ENCODE results near the gene MT1M. TPM values are rescaled to one million over a fixed set of nuclear protein-coding genes. Genes with fewer than 3 reads are reported as not detected.

The MT1M gene
- total and polyA plus RNA-seq, 2 donors from 2014 or later: 15.3 to 27.9 TPM

- H3K9ac ChIP-seq (ENCODE audit: low read length in 3 of 3): no peak overlapping the region
- H3K27me3 ChIP-seq (ENCODE audit: control insufficient read depth, insufficient read depth, low read length): peaks cover 2% of the 10 kb centered on the region
- H3K36me3 ChIP-seq (ENCODE audit: control insufficient read depth in 2 of 3, insufficient read depth in 3 of 3, low read length in 3 of 3): no peaks in the 10 kb centered on the region
- H3K4me1 ChIP-seq (ENCODE audit: control insufficient read depth in 2 of 3, insufficient read depth in 2 of 3, low read depth in 1 of 3, low read length in 3 of 3): peaks cover 0 to 2% (median 0%) of the 10 kb centered on the region in 3 donors
- DNase-seq (no peak), FAIRE-seq (no peak)
- H3K27ac ChIP-seq (ENCODE audit: low read depth in 2 of 2, low read length in 2 of 2): no peak overlapping the region
- no peaks in the 10 kb centered on the region for H3K9me3 ChIP-seq (ENCODE audit: control insufficient read depth in 2 of 3, insufficient read depth in 1 of 3, low read length in 3 of 3)
- H3K4me3 ChIP-seq (ENCODE audit: low read length in 3 of 3): no peak overlapping the region
- intact Hi-C loops (cut with DNase I): no loop called here
- TF ChIP-seq, protein P1, sequence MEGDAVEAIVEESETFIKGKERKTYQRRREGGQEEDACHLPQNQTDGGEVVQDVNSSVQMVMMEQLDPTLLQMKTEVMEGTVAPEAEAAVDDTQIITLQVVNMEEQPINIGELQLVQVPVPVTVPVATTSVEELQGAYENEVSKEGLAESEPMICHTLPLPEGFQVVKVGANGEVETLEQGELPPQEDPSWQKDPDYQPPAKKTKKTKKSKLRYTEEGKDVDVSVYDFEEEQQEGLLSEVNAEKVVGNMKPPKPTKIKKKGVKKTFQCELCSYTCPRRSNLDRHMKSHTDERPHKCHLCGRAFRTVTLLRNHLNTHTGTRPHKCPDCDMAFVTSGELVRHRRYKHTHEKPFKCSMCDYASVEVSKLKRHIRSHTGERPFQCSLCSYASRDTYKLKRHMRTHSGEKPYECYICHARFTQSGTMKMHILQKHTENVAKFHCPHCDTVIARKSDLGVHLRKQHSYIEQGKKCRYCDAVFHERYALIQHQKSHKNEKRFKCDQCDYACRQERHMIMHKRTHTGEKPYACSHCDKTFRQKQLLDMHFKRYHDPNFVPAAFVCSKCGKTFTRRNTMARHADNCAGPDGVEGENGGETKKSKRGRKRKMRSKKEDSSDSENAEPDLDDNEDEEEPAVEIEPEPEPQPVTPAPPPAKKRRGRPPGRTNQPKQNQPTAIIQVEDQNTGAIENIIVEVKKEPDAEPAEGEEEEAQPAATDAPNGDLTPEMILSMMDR (IDR thresholded peaks at IDR 0.05; ENCODE audit: borderline replicate concordance, extremely low read depth, insufficient read depth): no peak
These were observed 48.2 kb upstream of the MT1M start for GRCh38 chr16:56584276-56584675.

- Histone ChIP-seq H3K9me3 (ENCODE audit: control insufficient read depth in 2 of 3, insufficient read depth in 1 of 3, low read length in 3 of 3) (no peaks in the 10 kb centered on the region), H3K27me3 (ENCODE audit: control insufficient read depth, insufficient read depth, low read length) (peaks cover 7% of the 10 kb centered on the region), H3K27ac (ENCODE audit: low read depth in 2 of 2, low read length in 2 of 2) (no peak overlapping the region), H3K36me3 (ENCODE audit: control insufficient read depth in 2 of 3, insufficient read depth in 3 of 3, low read length in 3 of 3) (no peaks in the 10 kb centered on the region), H3K4me1 (ENCODE audit: control insufficient read depth in 2 of 3, insufficient read depth in 2 of 3, low read depth in 1 of 3, low read length in 3 of 3) (peaks cover 0 to 6% (median 0%) of the 10 kb centered on the region in 3 donors), H3K4me3 (ENCODE audit: low read length in 3 of 3) (peak overlapping the region in 2 of 3 donors; percentile 19 to 49), H3K9ac (ENCODE audit: low read length in 3 of 3) (no peak overlapping the region)
- TF ChIP-seq, protein P1 (IDR thresholded peaks at IDR 0.05; ENCODE audit: borderline replicate concordance, extremely low read depth, insufficient read depth): no peak
- no peak for DNase-seq
- no peak for FAIRE-seq
- intact Hi-C loops (cut with DNase I): no loop called here
These were observed 43.7 kb upstream of the MT1M start for GRCh38 chr16:56588781-56589140.

- Histone ChIP-seq H3K27ac (ENCODE audit: low read depth in 2 of 2, low read length in 2 of 2) (no peak within 1 kb of the TSS), H3K9me3 (ENCODE audit: control insufficient read depth in 2 of 3, insufficient read depth in 1 of 3, low read length in 3 of 3) (no peaks in the 10 kb centered on the region), H3K4me1 (ENCODE audit: control insufficient read depth in 2 of 3, insufficient read depth in 2 of 3, low read depth in 1 of 3, low read length in 3 of 3) (peaks cover 0 to 6% (median 0%) of the 10 kb centered on the region in 3 donors), H3K36me3 (ENCODE audit: control insufficient read depth in 2 of 3, insufficient read depth in 3 of 3, low read length in 3 of 3) (no peaks in the 10 kb centered on the region), H3K4me3 (ENCODE audit: low read length in 3 of 3) (peak within 1 kb of the TSS in 2 of 3 donors; percentile 19 to 49), H3K27me3 (ENCODE audit: control insufficient read depth, insufficient read depth, low read length) (peaks cover 7% of the 10 kb centered on the region), H3K9ac (ENCODE audit: low read length in 3 of 3) (no peak within 1 kb of the TSS)
- DNase-seq: peak in 4 of 5 donors; percentile 56 to 75 (median 62)
- FAIRE-seq: no peak
- TF ChIP-seq, protein P1 (IDR thresholded peaks at IDR 0.05; ENCODE audit: borderline replicate concordance, extremely low read depth, insufficient read depth): no peak
- intact Hi-C loops (cut with DNase I): no loop called here
These were observed 43.1 kb upstream of the MT1M start, which contains the start of gene MT3 for GRCh38 chr16:56589141-56590039. Gene MT3, plus strand, starts transcription at chr16:56589528. Its CDS starts 63 bp downstream, at chr16:56589591.

Data from kidney (tissue), 14 donors.